Measurements from ENCODE around the gene NAIF1. TPM values are rescaled to one million over a fixed set of nuclear protein-coding genes. Genes with fewer than 3 reads are reported as not detected.

NAIF1 gene
- total and polyA plus RNA-seq, 2 experiments from 2014 or later: 4.9 to 5.5 TPM

DNA sequence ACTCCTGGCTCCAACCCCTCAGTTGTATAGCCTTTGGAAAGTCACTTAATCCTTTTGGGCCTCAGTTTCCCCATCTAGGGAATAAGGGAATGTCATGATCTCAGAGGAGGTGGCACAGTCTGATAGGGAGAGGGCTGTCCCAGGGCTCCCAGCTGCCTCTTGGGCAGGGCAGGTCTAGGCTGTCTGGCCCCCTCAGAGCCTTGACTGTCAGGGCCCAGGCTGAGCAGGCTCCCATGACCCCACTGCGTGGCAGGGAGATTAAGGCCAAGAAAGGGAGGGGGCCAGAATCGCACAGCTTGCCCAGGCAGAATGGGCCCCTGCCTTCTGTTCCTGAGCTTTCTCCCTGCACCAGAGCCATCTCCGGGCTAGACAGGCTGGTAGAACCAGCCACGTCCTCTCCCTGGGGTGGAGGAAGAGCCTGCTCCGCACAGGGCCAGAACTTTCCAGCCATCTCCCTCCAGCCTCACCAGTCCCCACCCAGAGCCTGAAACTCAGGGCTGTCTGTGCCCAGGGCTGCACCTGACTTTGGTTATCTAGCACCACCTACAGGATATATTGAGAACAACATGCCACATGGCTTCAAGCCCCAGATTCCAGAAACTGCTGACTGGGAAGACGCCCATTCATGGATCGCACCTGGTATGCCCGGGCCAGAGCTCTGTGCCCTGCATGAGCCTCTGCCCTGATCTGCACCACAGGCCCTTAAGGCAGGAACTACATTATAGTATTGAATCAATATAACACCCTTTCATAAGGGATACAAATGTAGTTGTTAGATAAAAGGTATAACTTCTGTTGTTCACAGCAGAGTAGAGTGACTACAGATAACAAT lies 32.1 kb downstream of the NAIF1 start:
- Histone ChIP-seq H3K4me1 (ENCODE audit: insufficient read depth) (no peaks in the 10 kb centered on the region), H3K9me2 (ENCODE audit: insufficient read depth) (no peaks in the 10 kb centered on the region), H2AFZ (no peak overlapping the region; the same call in 1 of the 2 replicates), H3K4me2 (no peak overlapping the region), H3K79me2 (replicated peaks; ENCODE audit: insufficient read depth) (no peaks in the 10 kb centered on the region), H3F3A (replicated peaks; ENCODE audit: low read depth) (0 out of 2 replicates have a peak, but pooled peaks cover 2% of the 10 kb centered on the region), H3K36me3 (ENCODE audit: insufficient read depth) (no peaks in the 10 kb centered on the region), H3K27me3 (ENCODE audit: insufficient read depth) (no peaks in the 10 kb centered on the region), H4K20me1 (replicated peaks; ENCODE audit: insufficient read depth) (no peaks in the 10 kb centered on the region), H3K4me3 (no peak overlapping the region), H3K27ac (ENCODE audit: low read depth) (no peak overlapping the region)
- DNase-seq (ENCODE audit: low spot score) (peak; percentile 96), ATAC-seq (peak; percentile 99)
- TF ChIP-seq JUNB (IDR thresholded peaks at IDR 0.05; ENCODE audit: unreplicated experiment) (no peak), ZNF331 (CRISPR knock-in tag; IDR thresholded peaks at IDR 0.05; ENCODE audit: low read depth) (no peak), NANOG (IDR thresholded peaks at IDR 0.05; ENCODE audit: borderline replicate concordance) (no peak), CREB1 (CRISPR knock-in tag; IDR thresholded peaks at IDR 0.05; ENCODE audit: low read depth) (peak; percentile 46)
- TF ChIP-seq, protein P1, sequence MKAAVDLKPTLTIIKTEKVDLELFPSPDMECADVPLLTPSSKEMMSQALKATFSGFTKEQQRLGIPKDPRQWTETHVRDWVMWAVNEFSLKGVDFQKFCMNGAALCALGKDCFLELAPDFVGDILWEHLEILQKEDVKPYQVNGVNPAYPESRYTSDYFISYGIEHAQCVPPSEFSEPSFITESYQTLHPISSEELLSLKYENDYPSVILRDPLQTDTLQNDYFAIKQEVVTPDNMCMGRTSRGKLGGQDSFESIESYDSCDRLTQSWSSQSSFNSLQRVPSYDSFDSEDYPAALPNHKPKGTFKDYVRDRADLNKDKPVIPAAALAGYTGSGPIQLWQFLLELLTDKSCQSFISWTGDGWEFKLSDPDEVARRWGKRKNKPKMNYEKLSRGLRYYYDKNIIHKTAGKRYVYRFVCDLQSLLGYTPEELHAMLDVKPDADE (IDR thresholded peaks at IDR 0.05): 0 out of 2 replicates have a peak, but pooled peaks have one; percentile 43
- TF ChIP-seq, protein P2, sequence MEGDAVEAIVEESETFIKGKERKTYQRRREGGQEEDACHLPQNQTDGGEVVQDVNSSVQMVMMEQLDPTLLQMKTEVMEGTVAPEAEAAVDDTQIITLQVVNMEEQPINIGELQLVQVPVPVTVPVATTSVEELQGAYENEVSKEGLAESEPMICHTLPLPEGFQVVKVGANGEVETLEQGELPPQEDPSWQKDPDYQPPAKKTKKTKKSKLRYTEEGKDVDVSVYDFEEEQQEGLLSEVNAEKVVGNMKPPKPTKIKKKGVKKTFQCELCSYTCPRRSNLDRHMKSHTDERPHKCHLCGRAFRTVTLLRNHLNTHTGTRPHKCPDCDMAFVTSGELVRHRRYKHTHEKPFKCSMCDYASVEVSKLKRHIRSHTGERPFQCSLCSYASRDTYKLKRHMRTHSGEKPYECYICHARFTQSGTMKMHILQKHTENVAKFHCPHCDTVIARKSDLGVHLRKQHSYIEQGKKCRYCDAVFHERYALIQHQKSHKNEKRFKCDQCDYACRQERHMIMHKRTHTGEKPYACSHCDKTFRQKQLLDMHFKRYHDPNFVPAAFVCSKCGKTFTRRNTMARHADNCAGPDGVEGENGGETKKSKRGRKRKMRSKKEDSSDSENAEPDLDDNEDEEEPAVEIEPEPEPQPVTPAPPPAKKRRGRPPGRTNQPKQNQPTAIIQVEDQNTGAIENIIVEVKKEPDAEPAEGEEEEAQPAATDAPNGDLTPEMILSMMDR (conservative IDR thresholded peaks at IDR 0.05; ENCODE audit: low read depth in 2 of 2): peak; percentile 83 to 99
- TF ChIP-seq, protein P3, sequence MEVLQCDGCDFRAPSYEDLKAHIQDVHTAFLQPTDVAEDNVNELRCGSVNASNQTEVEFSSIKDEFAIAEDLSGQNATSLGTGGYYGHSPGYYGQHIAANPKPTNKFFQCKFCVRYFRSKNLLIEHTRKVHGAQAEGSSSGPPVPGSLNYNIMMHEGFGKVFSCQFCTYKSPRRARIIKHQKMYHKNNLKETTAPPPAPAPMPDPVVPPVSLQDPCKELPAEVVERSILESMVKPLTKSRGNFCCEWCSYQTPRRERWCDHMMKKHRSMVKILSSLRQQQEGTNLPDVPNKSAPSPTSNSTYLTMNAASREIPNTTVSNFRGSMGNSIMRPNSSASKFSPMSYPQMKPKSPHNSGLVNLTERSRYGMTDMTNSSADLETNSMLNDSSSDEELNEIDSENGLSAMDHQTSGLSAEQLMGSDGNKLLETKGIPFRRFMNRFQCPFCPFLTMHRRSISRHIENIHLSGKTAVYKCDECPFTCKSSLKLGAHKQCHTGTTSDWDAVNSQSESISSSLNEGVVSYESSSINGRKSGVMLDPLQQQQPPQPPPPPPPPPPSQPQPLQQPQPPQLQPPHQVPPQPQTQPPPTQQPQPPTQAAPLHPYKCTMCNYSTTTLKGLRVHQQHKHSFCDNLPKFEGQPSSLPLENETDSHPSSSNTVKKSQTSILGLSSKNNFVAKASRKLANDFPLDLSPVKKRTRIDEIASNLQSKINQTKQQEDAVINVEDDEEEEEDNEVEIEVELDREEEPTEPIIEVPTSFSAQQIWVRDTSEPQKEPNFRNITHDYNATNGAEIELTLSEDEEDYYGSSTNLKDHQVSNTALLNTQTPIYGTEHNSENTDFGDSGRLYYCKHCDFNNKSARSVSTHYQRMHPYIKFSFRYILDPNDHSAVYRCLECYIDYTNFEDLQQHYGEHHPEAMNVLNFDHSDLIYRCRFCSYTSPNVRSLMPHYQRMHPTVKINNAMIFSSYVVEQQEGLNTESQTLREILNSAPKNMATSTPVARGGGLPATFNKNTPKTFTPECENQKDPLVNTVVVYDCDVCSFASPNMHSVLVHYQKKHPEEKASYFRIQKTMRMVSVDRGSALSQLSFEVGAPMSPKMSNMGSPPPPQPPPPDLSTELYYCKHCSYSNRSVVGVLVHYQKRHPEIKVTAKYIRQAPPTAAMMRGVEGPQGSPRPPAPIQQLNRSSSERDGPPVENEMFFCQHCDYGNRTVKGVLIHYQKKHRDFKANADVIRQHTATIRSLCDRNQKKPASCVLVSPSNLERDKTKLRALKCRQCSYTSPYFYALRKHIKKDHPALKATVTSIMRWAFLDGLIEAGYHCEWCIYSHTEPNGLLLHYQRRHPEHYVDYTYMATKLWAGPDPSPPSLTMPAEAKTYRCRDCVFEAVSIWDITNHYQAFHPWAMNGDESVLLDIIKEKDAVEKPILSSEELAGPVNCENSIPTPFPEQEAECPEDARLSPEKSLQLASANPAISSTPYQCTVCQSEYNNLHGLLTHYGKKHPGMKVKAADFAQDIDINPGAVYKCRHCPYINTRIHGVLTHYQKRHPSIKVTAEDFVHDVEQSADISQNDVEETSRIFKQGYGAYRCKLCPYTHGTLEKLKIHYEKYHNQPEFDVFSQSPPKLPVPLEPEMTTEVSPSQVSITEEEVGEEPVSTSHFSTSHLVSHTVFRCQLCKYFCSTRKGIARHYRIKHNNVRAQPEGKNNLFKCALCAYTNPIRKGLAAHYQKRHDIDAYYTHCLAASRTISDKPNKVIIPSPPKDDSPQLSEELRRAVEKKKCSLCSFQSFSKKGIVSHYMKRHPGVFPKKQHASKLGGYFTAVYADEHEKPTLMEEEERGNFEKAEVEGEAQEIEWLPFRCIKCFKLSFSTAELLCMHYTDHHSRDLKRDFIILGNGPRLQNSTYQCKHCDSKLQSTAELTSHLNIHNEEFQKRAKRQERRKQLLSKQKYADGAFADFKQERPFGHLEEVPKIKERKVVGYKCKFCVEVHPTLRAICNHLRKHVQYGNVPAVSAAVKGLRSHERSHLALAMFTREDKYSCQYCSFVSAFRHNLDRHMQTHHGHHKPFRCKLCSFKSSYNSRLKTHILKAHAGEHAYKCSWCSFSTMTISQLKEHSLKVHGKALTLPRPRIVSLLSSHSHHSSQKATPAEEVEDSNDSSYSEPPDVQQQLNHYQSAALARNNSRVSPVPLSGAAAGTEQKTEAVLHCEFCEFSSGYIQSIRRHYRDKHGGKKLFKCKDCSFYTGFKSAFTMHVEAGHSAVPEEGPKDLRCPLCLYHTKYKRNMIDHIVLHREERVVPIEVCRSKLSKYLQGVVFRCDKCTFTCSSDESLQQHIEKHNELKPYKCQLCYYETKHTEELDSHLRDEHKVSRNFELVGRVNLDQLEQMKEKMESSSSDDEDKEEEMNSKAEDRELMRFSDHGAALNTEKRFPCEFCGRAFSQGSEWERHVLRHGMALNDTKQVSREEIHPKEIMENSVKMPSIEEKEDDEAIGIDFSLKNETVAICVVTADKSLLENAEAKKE (CRISPR knock-in tag; IDR thresholded peaks at IDR 0.05): no peak
- no peak overlapping the region for H3K4me3 Mint-ChIP-seq
- no peaks in the 10 kb centered on the region for H3K4me1 Mint-ChIP-seq
- H3K27ac Mint-ChIP-seq: no peak overlapping the region; the same call in 1 of the 2 replicates
- no peaks in the 10 kb centered on the region for H3K9me3 Mint-ChIP-seq
- H3K36me3 Mint-ChIP-seq (ENCODE audit: low read depth): no peaks in the 10 kb centered on the region
- peaks cover 13% of the 10 kb centered on the region for H3K27me3 Mint-ChIP-seq (ENCODE audit: insufficient read depth, low read depth, poor library complexity)

All from GM23338 (cell line).